Kidney epithelial cell (primary cell): ENCODE measurements around the gene HCK. TPM values are rescaled to one million over a fixed set of nuclear protein-coding genes. Genes with fewer than 3 reads are reported as not detected.

ENCODE experiments used
- DNase-seq: peaks from one replicate; pipeline ENCODE4 v3.0.0-alpha.2; 2010; ENCODE audit warnings: low read depth
- H3K27me3 ChIP-seq: 2 replicates; pipeline ENCODE4 v1.6.0; 2011; ENCODE audit warnings: low read length; ENCODE audit not compliant: control insufficient read depth, insufficient read depth
- H3K36me3 ChIP-seq: 2 replicates; pipeline ENCODE4 v1.5.1; 2011; ENCODE audit warnings: low read length; ENCODE audit not compliant: control insufficient read depth, insufficient read depth
- H3K4me3 ChIP-seq: 2 replicates; pipeline ENCODE4 v1.5.1; 2011; ENCODE audit warnings: low read depth, mild to moderate bottlenecking, control low read depth, low read length
- CTCF ChIP-seq: IDR thresholded peaks from 2 replicates; pipeline ENCODE4 v1.5.1; 2011; ENCODE audit warnings: mild to moderate bottlenecking, moderate library complexity, low read length, control low read depth, inconsistent platforms; ENCODE audit not compliant: insufficient read depth, poor library complexity, severe bottlenecking
- total RNA-seq: library from RNA; depleted of rRNA; stranded (reverse); fragments of >200 nt; gene quantifications from 2 replicates; pipeline ENCODE4 v1.2.3, GENCODE V29; 2015

Gene HCK
- total RNA-seq, 1 donor from 2014 or later: 0.17 TPM

DNA sequence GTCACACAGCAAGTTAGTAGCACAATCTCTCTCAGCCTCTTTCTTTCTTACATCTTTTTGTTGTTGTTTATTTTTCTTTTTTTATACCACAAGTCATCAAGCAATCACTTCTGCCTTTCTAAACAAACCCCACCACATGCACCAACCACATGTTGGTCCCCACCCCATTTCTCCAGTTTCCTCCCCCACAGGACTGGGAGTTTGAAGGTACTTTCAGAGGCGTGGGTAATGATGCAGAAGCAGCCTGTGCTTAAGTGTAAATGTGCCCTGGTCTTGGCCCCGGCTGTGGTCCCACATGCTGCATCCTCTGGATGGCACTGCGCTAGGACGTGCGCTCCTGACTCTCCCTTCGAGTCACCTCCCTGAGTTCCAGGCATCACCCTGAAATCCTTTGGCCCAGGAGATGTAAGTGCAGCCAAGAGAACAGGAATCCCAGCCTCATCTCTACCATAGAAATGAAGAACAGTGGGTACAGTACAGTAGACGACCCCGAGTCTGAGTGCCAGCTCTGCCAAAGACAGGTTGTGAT is 5.7 kb downstream of the HCK start:
- DNase-seq: no peak
- H3K36me3 ChIP-seq: no peaks in the 10 kb centered on the region
- H3K27me3 ChIP-seq: peaks cover 19% of the 10 kb centered on the region
- no peak overlapping the region for H3K4me3 ChIP-seq
- TF ChIP-seq CTCF: no peak

DNA sequence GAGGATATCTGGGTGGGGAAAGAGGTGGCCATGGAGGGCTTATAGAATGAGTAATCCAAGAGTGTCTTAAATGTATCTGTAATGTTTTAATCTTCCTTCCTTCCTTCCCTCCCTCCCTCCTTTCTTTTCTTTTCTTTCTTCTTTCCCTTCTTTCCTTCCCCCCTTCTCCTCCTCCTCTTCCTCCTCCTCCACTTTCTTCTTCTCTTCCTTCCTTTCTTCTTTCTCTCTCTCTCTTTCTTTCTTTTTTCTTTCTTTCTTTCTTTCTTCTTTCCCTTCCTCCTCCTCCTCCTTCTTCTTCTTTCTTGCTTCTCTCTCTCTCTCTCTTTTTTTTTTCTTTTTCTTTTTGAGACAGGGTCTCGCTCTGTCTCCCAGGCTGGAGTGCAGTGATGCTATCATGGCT is 7.1 kb downstream of the HCK start:
- DNase-seq: no peak
- no peaks in the 10 kb centered on the region for H3K36me3 ChIP-seq
- H3K27me3 ChIP-seq: peaks cover 11% of the 10 kb centered on the region
- no peak for TF ChIP-seq CTCF
- no peak overlapping the region for H3K4me3 ChIP-seq

- Histone ChIP-seq H3K27me3 (peaks cover 11% of the 10 kb centered on the region), H3K36me3 (no peaks in the 10 kb centered on the region), H3K4me3 (no peak overlapping the region)
- TF ChIP-seq CTCF: no peak
- no peak for DNase-seq
These were observed 10.7 kb downstream of the HCK start for GRCh38 chr20:32062776-32063170.

GRCh38 chr20:32063695-32064094 is 11.7 kb downstream of the HCK start:
- TF ChIP-seq CTCF: no peak
- no peak for DNase-seq
- no peak overlapping the region for H3K4me3 ChIP-seq
- peaks cover 9% of the 10 kb centered on the region for H3K27me3 ChIP-seq
- no peaks in the 10 kb centered on the region for H3K36me3 ChIP-seq

DNA sequence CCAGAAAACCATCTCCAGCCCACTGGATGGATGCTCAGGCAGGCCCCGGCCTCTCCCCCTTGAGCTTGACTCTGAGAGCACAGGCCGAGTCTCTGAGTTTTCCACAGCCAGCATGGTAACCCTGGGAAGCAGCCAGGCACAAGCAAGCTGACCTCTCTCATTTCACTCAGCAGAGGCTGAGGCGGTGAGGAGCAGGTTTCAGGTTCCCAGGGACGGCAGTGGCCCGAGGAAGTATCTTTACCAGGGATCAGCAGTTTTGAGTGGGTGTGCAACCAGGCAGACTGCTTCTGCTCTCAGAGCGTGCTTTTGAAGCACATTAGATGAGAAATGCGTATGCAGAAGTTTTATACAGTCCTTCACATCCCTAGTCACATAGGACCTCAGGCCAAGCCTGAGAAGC is 12.6 kb downstream of the HCK start:
- Histone ChIP-seq H3K27me3 (peaks cover 8% of the 10 kb centered on the region), H3K36me3 (no peaks in the 10 kb centered on the region), H3K4me3 (no peak overlapping the region)
- TF ChIP-seq CTCF: no peak
- no peak for DNase-seq

- H3K27me3 ChIP-seq: peaks cover 17% of the 10 kb centered on the region
- no peak overlapping the region for H3K4me3 ChIP-seq
- TF ChIP-seq CTCF: no peak
- no peaks in the 10 kb centered on the region for H3K36me3 ChIP-seq
- peak; percentile 9 for DNase-seq
These were observed 15.3 kb downstream of the HCK start for GRCh38 chr20:32067234-32067821.
